AG09309 (cell line): Measurements from ENCODE around the gene NPC1L1.

ENCODE experiments used
- DNase-seq: peaks from one replicate; pipeline ENCODE4 v3.0.0-alpha.2; 2010; ENCODE audit warnings: low read depth
- H3K4me3 ChIP-seq: 2 replicates; pipeline ENCODE4 v1.5.1; 2011; ENCODE audit warnings: mild to moderate bottlenecking, low read depth, low read length, moderate library complexity; ENCODE audit not compliant: control insufficient read depth
- CTCF ChIP-seq: IDR thresholded peaks from 2 replicates; pipeline ENCODE4 v1.5.1; 2011; ENCODE audit warnings: mild to moderate bottlenecking, low read depth, low read length, inconsistent platforms; ENCODE audit not compliant: insufficient read depth, control insufficient read depth; ENCODE audit errors: missing control alignments

Gene NPC1L1

GRCh38 chr7:44534501-44534900 lies 6.6 kb downstream of the NPC1L1 start:
- no peak overlapping the region for H3K4me3 ChIP-seq
- DNase-seq: no peak

GRCh38 chr7:44534087-44534486 lies 7.0 kb downstream of the NPC1L1 start:
- DNase-seq: no peak
- no peak for TF ChIP-seq CTCF

More at GRCh38 chr7:44534501-44534900, 6.6 kb downstream of the NPC1L1 start:
- TF ChIP-seq CTCF: peak; percentile 52

GRCh38 chr7:44533301-44534055 lies 7.7 kb downstream of the NPC1L1 start:
- no peak overlapping the region for H3K4me3 ChIP-seq
- TF ChIP-seq CTCF: no peak
- no peak for DNase-seq

More at GRCh38 chr7:44534087-44534486, 7.0 kb downstream of the NPC1L1 start:
- no peak overlapping the region for H3K4me3 ChIP-seq

- no peak for DNase-seq
- no peak for TF ChIP-seq CTCF
- H3K4me3 ChIP-seq: no peak overlapping the region
These were observed 9.4 kb downstream of the NPC1L1 start for GRCh38 chr7:44531421-44532380.

GRCh38 chr7:44530990-44531389 lies 10.1 kb downstream of the NPC1L1 start:
- H3K4me3 ChIP-seq: no peak overlapping the region
- no peak for TF ChIP-seq CTCF
- DNase-seq: no peak

- DNase-seq: no peak
- H3K4me3 ChIP-seq: no peak overlapping the region
- no peak for TF ChIP-seq CTCF
These were observed 16.2 kb downstream of the NPC1L1 start for GRCh38 chr7:44524811-44525388.
